Thoracic aorta (tissue), 2 donors: ENCODE data around the gene NRXN3. TPM values are rescaled to one million over a fixed set of nuclear protein-coding genes. Genes with fewer than 3 reads are reported as not detected.

ENCODE experiments used
- ATAC-seq: fragments of 150-250 bp; one replicate; pipeline ENCODE4 v1.8.0; 2017; ENCODE audit warnings: low read depth; ENCODE audit not compliant: insufficient number of reproducible peaks, low FRiP score
- DNase-seq: peaks from one replicate; pipeline ENCODE4 v3.0.0-alpha.2; 2020; ENCODE audit warnings: low spot score
- H3K27ac ChIP-seq, 2 donors: fragments of 200-600 bp; sonication (generic); 1 replicate in 1 of 2; 2 replicates in 1 of 2; pipeline ENCODE4 v1.5.1; 2016; ENCODE audit warnings: mild to moderate bottlenecking in 2 of 2, moderate library complexity in 2 of 2
- H3K27me3 ChIP-seq: fragments of 200-600 bp; sonication (generic); replicated peaks from 2 replicates; pipeline ENCODE4 v1.6.0; 2016; ENCODE audit warnings: mild to moderate bottlenecking; ENCODE audit not compliant: insufficient read depth
- H3K36me3 ChIP-seq: fragments of 200-600 bp; sonication (generic); one replicate; pipeline ENCODE4 v1.5.1; 2016
- H3K4me1 ChIP-seq, 2 donors: fragments of 200-600 bp; sonication (generic); 1 replicate in 1 of 2; 2 replicates in 1 of 2; pipeline versions ENCODE4 v1.5.1 to v1.6.0; 2016; ENCODE audit warnings: low read depth in 2 of 2, mild to moderate bottlenecking in 1 of 2; ENCODE audit not compliant: control insufficient read depth in 1 of 2
- H3K4me3 ChIP-seq: fragments of 200-600 bp; sonication (generic); 2 replicates; pipeline ENCODE4 v1.5.1; 2016; ENCODE audit warnings: mild to moderate bottlenecking
- H3K9me3 ChIP-seq: fragments of 200-600 bp; sonication (generic); 2 replicates; pipeline ENCODE4 v1.5.1; 2016
- total RNA-seq, 2 donors: library from RNA; depleted of rRNA; stranded (reverse); fragments of >200 nt; gene quantifications; one replicate each; pipeline versions ENCODE4 v1.1.0 to v1.2.3, GENCODE V29; 2016
- TF ChIP-seq, protein P1 (sequence below): fragments of 200-600 bp; sonication (generic); IDR thresholded peaks from one replicate; pipeline ENCODE4 v1.5.1; 2019; ENCODE audit warnings: antibody characterized with exemption

The NRXN3 gene
- total RNA-seq, 2 donors from 2014 or later = 5.6 to 33.3 TPM

DNA sequence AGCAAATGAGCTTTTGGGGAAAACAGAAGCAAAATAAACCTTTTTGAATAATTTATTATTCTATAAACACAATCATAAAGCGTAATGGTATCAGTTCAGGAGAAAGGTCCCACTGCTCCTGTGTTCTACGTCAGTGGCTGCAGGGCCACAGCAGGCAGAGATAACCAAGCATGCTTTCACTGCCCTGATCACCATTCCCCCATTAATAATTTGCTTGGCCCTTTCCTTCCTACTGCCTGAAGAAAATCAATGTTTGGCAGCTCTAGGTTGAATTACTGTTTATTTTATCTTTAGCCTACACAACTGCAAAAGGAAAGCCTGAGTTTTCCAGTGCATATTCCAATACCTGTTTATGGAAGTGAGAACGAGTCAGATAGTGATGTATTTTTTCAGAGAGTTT lies 1671.3 kb downstream of the NRXN3 start:
- Histone ChIP-seq H3K4me3 (no peak overlapping the region), H3K4me1 (peaks cover 8 to 26% of the 10 kb centered on the region in 2 donors), H3K27me3 (no peaks in the 10 kb centered on the region), H3K9me3 (no peaks in the 10 kb centered on the region), H3K36me3 (no peaks in the 10 kb centered on the region), H3K27ac (no peak overlapping the region)
- TF ChIP-seq, protein P1, sequence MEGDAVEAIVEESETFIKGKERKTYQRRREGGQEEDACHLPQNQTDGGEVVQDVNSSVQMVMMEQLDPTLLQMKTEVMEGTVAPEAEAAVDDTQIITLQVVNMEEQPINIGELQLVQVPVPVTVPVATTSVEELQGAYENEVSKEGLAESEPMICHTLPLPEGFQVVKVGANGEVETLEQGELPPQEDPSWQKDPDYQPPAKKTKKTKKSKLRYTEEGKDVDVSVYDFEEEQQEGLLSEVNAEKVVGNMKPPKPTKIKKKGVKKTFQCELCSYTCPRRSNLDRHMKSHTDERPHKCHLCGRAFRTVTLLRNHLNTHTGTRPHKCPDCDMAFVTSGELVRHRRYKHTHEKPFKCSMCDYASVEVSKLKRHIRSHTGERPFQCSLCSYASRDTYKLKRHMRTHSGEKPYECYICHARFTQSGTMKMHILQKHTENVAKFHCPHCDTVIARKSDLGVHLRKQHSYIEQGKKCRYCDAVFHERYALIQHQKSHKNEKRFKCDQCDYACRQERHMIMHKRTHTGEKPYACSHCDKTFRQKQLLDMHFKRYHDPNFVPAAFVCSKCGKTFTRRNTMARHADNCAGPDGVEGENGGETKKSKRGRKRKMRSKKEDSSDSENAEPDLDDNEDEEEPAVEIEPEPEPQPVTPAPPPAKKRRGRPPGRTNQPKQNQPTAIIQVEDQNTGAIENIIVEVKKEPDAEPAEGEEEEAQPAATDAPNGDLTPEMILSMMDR = no peak
- ATAC-seq = no peak
- no peak for DNase-seq

DNA sequence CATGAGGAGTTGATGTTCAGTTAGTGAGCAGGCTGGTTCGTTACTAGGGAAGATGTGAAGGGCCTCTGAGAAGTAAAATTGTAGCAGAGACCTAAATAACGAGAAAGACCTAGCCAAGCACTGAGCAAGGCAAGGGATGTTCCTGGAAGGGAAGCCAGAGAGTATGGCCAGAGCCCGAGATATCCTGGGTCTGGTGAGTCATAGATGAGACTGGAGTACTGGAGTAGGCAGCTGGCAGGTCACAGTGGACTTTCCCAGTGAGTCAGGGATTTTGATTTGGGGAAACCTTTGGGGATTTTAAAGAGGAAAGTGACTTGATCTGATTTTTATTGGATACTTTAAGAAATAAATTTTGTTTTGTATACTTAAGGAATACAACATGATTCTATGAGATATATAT lies 1672.1 kb downstream of the NRXN3 start:
- Histone ChIP-seq H3K9me3 (no peaks in the 10 kb centered on the region), H3K4me3 (no peak overlapping the region), H3K27ac (no peak overlapping the region), H3K27me3 (no peaks in the 10 kb centered on the region), H3K36me3 (no peaks in the 10 kb centered on the region), H3K4me1 (peaks cover 8 to 23% of the 10 kb centered on the region in 2 donors)
- DNase-seq = no peak
- TF ChIP-seq, protein P1 = no peak
- peak; percentile 77 for ATAC-seq

DNA sequence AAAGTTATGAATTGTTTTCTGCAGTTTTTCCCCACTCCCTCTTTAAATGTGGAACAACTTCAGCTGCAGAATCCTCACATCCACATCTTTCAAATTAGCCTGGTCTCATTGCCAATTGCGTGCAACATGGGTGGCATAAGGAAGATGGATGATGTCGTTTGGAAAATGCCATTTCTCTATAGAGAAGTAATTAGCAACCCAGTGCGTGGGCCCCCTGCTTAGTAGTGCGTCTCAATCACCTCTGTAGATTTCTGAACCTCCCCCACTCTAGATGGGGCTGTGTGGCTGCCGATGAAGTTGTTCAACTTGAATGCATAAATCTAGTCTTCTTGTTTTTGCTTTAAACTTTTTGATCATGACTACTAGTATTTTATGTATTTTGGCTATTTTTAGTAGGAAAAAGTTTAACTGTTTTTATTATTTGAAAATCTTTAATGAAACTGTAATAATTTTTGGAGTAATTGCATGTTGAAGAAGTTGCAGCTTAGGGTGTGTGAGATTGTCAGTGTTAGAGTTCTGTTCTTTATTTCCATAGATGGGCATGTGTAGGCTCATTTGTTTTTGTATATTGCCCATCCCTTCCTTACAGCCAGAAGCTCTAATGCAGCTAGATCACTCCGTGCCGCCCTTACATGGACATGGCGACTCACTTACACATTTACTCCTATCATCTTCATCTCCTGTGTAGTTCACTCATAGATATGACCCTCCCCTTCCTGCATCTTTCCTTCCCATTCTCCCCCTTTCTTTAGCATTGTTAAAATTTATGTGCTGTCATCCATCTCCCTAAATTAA lies 1683.0 kb downstream of the NRXN3 start:
- Histone ChIP-seq H3K4me1 (peaks cover 6 to 8% of the 10 kb centered on the region in 2 donors), H3K27ac (no peak overlapping the region), H3K27me3 (no peaks in the 10 kb centered on the region), H3K4me3 (no peak overlapping the region), H3K36me3 (no peaks in the 10 kb centered on the region), H3K9me3 (no peaks in the 10 kb centered on the region)
- DNase-seq (no peak), ATAC-seq (no peak)
- TF ChIP-seq, protein P1 = no peak

DNA sequence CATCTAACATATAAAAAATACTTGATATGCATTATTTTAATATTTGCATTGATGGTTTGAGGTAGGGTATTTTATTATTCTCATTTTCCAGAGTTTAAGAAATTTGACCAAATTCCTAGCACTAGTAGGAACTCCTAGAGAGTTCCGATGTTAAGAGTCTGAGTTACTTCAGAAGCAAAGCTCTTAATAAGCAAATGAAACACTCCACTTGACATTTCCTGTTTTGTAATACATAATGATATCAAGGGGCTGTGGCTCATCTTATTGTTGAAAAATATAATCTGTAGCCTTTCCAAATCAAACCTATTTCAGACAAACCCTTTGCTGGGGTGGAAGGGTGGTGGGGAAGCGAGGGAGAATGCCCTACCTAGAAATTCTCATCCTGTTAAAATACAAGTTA lies 1685.6 kb downstream of the NRXN3 start:
- H3K36me3 ChIP-seq = no peaks in the 10 kb centered on the region
- no peaks in the 10 kb centered on the region for H3K9me3 ChIP-seq
- H3K27me3 ChIP-seq = no peaks in the 10 kb centered on the region
- H3K4me1 ChIP-seq = peaks cover 6 to 8% of the 10 kb centered on the region in 2 donors
- TF ChIP-seq, protein P1 = no peak
- H3K4me3 ChIP-seq = no peak overlapping the region
- H3K27ac ChIP-seq = no peak overlapping the region
- DNase-seq (no peak), ATAC-seq (no peak)

DNA sequence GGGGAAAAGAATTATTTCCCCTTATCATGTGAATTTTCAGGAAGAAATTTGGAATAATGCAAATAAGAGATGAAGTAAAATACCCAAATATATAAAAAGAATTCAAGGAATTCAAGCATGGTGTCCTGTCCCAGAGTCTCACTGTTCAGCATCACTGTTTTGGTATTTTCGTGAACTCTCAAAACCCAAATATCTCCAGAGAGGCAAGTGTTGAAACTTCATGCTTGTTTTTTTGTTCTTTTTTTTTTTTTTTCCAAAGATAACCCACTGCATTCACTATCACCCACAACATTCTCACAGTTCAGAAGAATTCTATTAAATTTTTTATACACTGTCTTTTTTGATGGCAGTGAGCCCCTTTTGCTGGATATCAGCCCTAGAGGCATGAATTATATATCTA lies 1686.2 kb downstream of the NRXN3 start:
- Histone ChIP-seq H3K36me3 (no peaks in the 10 kb centered on the region), H3K4me3 (no peak overlapping the region), H3K9me3 (no peaks in the 10 kb centered on the region), H3K27ac (no peak overlapping the region), H3K4me1 (peaks cover 6 to 8% of the 10 kb centered on the region in 2 donors), H3K27me3 (no peaks in the 10 kb centered on the region)
- ATAC-seq (no peak), DNase-seq (no peak)
- TF ChIP-seq, protein P1 = no peak
